SJCRH30 (cell line): ENCODE measurements around the gene PTPN3. TPM values are rescaled to one million over a fixed set of nuclear protein-coding genes. Genes with fewer than 3 reads are reported as not detected.

Experiments used
- DNase-seq, 2 experiments: peaks; one replicate each; pipeline ENCODE4 v3.0.0-alpha.2; 2015 to 2020
- H3K27ac ChIP-seq: fragments of 250-450 bp; sonication (Bioruptor Pico); 2 replicates; pipeline ENCODE4 v1.5.1; 2020; ENCODE audit warnings: mild to moderate bottlenecking, moderate library complexity
- H3K27me3 ChIP-seq: fragments of 250-450 bp; sonication (Bioruptor Pico); 2 replicates; pipeline ENCODE4 v1.5.1; 2020; ENCODE audit warnings: mild to moderate bottlenecking, moderate library complexity
- H3K36me3 ChIP-seq: fragments of 250-450 bp; sonication (Bioruptor Pico); 2 replicates; pipeline ENCODE4 v1.5.1; 2020; ENCODE audit warnings: mild to moderate bottlenecking, moderate library complexity
- H3K4me1 ChIP-seq: fragments of 250-450 bp; sonication (Bioruptor Pico); 2 replicates; pipeline ENCODE4 v1.5.1; 2020; ENCODE audit warnings: mild to moderate bottlenecking, moderate library complexity
- H3K4me3 ChIP-seq: fragments of 250-450 bp; sonication (Bioruptor Pico); 2 replicates; pipeline ENCODE4 v1.5.1; 2020; ENCODE audit warnings: mild to moderate bottlenecking, moderate library complexity
- H3K9me3 ChIP-seq: fragments of 250-450 bp; sonication (Bioruptor Pico); replicated peaks from 2 replicates; pipeline ENCODE4 v1.5.1; 2020; ENCODE audit warnings: mild to moderate bottlenecking, moderate library complexity
- total RNA-seq: library from RNA; depleted of rRNA; stranded (reverse); fragments of >200 nt; shearing (Covaris generic); gene quantifications from 2 replicates; pipeline ENCODE4 v1.2.3, GENCODE V29; 2014; rRNA removed

The PTPN3 gene
- total RNA-seq, 1 experiment from 2014 or later = 8.1 TPM

GRCh38 chr9:109335929-109336328, 162.2 kb downstream of the PTPN3 start:
- Histone ChIP-seq H3K36me3 (no peaks in the 10 kb centered on the region), H3K27me3 (peaks cover 17% of the 10 kb centered on the region), H3K4me1 (no peaks in the 10 kb centered on the region), H3K27ac (no peak overlapping the region), H3K9me3 (no peaks in the 10 kb centered on the region), H3K4me3 (no peak overlapping the region)
- DNase-seq = no peak

- no peaks in the 10 kb centered on the region for H3K4me1 ChIP-seq
- H3K9me3 ChIP-seq = no peaks in the 10 kb centered on the region
- H3K27me3 ChIP-seq = peaks cover 17% of the 10 kb centered on the region
- H3K36me3 ChIP-seq = no peaks in the 10 kb centered on the region
- no peak overlapping the region for H3K4me3 ChIP-seq
- no peak for DNase-seq
- H3K27ac ChIP-seq = no peak overlapping the region
Observed at GRCh38 chr9:109335121-109335520, 163.0 kb downstream of the PTPN3 start.

- H3K4me3 ChIP-seq = no peak overlapping the region
- DNase-seq = no peak
- no peaks in the 10 kb centered on the region for H3K36me3 ChIP-seq
- peaks cover 12% of the 10 kb centered on the region; the same call in 1 of the 2 replicates for H3K27me3 ChIP-seq
- H3K4me1 ChIP-seq = 0 out of 2 replicates have a peak, but pooled peaks cover 5% of the 10 kb centered on the region
- no peak overlapping the region for H3K27ac ChIP-seq
- H3K9me3 ChIP-seq = no peaks in the 10 kb centered on the region
Observed at GRCh38 chr9:109331353-109331752, 166.8 kb downstream of the PTPN3 start.

GRCh38 chr9:109329638-109330258, 168.4 kb downstream of the PTPN3 start:
- Histone ChIP-seq H3K27ac (peak overlapping the region; percentile 23; the same call in 1 of the 2 replicates), H3K4me3 (peak overlapping the region; percentile 44), H3K36me3 (no peaks in the 10 kb centered on the region), H3K27me3 (0 out of 2 replicates have a peak, but pooled peaks cover under 1% of the 10 kb centered on the region), H3K9me3 (no peaks in the 10 kb centered on the region), H3K4me1 (0 out of 2 replicates have a peak, but pooled peaks cover 5% of the 10 kb centered on the region)
- peak; percentile 71 to 82 for DNase-seq

- Histone ChIP-seq H3K4me1 (0 out of 2 replicates have a peak, but pooled peaks cover 5% of the 10 kb centered on the region), H3K9me3 (no peaks in the 10 kb centered on the region), H3K36me3 (no peaks in the 10 kb centered on the region), H3K27me3 (no peaks in the 10 kb centered on the region), H3K4me3 (peak overlapping the region; percentile 44), H3K27ac (peak overlapping the region; percentile 23; the same call in 1 of the 2 replicates)
- peak; percentile 75 to 83 for DNase-seq
Observed at GRCh38 chr9:109328978-109329637, 169.0 kb downstream of the PTPN3 start.

Other genes starting within 250 kb of the PTPN3 start
- 1.7 and 1.8 TPM in 2 replicates for gene EPB41L4B, start 177.2 kb downstream of the PTPN3 start, total RNA-seq